BLaER1 treated with 17β-estradiol and CSF1 and Interleukin-3, amounts not matched to agents 10 nM and 100 nM (cell line): ENCODE measurements around the gene SSBP2.
"Not testable (repeated sequence)": the region's sequence is repeated elsewhere in the genome, so short reads cannot be mapped to it uniquely, and the experiment has no call there.

Experiments
- H3K27ac ChIP-seq, 11 experiments: shearing (Covaris generic); formaldehyde crosslinking; 2 replicates each; pipeline ENCODE4 v1.8.1; 2022
- H3K27me3 ChIP-seq, 11 experiments: shearing (Covaris generic); formaldehyde crosslinking; 2 replicates each; pipeline ENCODE4 v1.8.1; 2022
- H3K36me3 ChIP-seq, 11 experiments: shearing (Covaris generic); formaldehyde crosslinking; 2 replicates each; pipeline ENCODE4 v1.8.1; 2022
- H3K4me1 ChIP-seq, 10 experiments: shearing (Covaris generic); formaldehyde crosslinking; 2 replicates each; pipeline ENCODE4 v1.8.1; 2022
- H3K4me2 ChIP-seq, 11 experiments: shearing (Covaris generic); formaldehyde crosslinking; 2 replicates each; pipeline ENCODE4 v1.8.1; 2022
- H3K4me3 ChIP-seq, 10 experiments: shearing (Covaris generic); formaldehyde crosslinking; 2 replicates each; pipeline ENCODE4 v1.8.1; 2022
- H3K9ac ChIP-seq, 11 experiments: shearing (Covaris generic); formaldehyde crosslinking; 2 replicates each; pipeline ENCODE4 v1.8.1; 2022
- H3K9me3 ChIP-seq, 11 experiments: shearing (Covaris generic); formaldehyde crosslinking; replicated peaks in 1 of 11; 2 replicates each; pipeline ENCODE4 v1.8.1; 2022
- H4K20me1 ChIP-seq, 11 experiments: shearing (Covaris generic); formaldehyde crosslinking; 2 replicates each; pipeline ENCODE4 v1.8.1; 2022
- Cebpa-rat ChIP-seq, 11 experiments: shearing (Covaris generic); IDR thresholded peaks; 2 replicates each; pipeline ENCODE4 v1.8.1; 2022

Gene SSBP2

GRCh38 chr5:81633471-81633870 lies 117.4 kb downstream of the SSBP2 start:
- H3K9me3 ChIP-seq: peaks cover 7 to 42% (median 19%) of the 10 kb centered on the region in 11 experiments; a peak in 20 of 22 replicates
- no peaks in the 10 kb centered on the region for H3K27me3 ChIP-seq
- no peak overlapping the region; a peak in 1 of 20 replicates for H3K4me3 ChIP-seq
- peak overlapping the region in 1 of 11 experiments; percentile 23; a peak in 1 of 22 replicates for H3K27ac ChIP-seq
- H3K9ac ChIP-seq: no peak overlapping the region
- H3K4me2 ChIP-seq: peak overlapping the region in 7 of 11 experiments; percentile 35 to 77 (median 74); a peak in 13 of 22 replicates
- peaks cover 16 to 80% (median 37%) of the 10 kb centered on the region in 11 experiments; a peak in 21 of 22 replicates for H3K36me3 ChIP-seq
- no peak for TF ChIP-seq Cebpa-rat (IDR thresholded peaks at IDR 0.05)
- peaks cover 7 to 70% (median 48%) of the 10 kb centered on the region in 10 experiments; a peak in 17 of 20 replicates for H3K4me1 ChIP-seq
- H4K20me1 ChIP-seq: peaks cover 0 to 19% (median 0%) of the 10 kb centered on the region in 11 experiments; a peak in 1 of 22 replicates

GRCh38 chr5:81632679-81633078 lies 118.2 kb downstream of the SSBP2 start:
- H3K27me3 ChIP-seq: no peaks in the 10 kb centered on the region
- H3K9ac ChIP-seq: no peak overlapping the region
- H3K4me3 ChIP-seq: no peak overlapping the region
- TF ChIP-seq Cebpa-rat (IDR thresholded peaks at IDR 0.05): no peak
- peaks cover 7 to 76% (median 48%) of the 10 kb centered on the region in 10 experiments; a peak in 17 of 20 replicates for H3K4me1 ChIP-seq
- H3K9me3 ChIP-seq: peaks cover 7 to 50% (median 27%) of the 10 kb centered on the region in 11 experiments; a peak in 20 of 22 replicates
- H3K4me2 ChIP-seq: peak overlapping the region in 7 of 11 experiments; percentile 42 to 80 (median 75); a peak in 12 of 22 replicates
- H4K20me1 ChIP-seq: peaks cover 0 to 16% (median 0%) of the 10 kb centered on the region in 11 experiments; a peak in 1 of 22 replicates
- peak overlapping the region in 1 of 11 experiments; percentile 46; a peak in 1 of 22 replicates for H3K27ac ChIP-seq
- peaks cover 20 to 88% (median 41%) of the 10 kb centered on the region in 11 experiments; a peak in 21 of 22 replicates for H3K36me3 ChIP-seq

GRCh38 chr5:81631621-81632020 lies 119.3 kb downstream of the SSBP2 start:
- peaks cover 7 to 41% (median 26%) of the 10 kb centered on the region in 11 experiments; a peak in 20 of 22 replicates for H3K9me3 ChIP-seq
- H3K4me3 ChIP-seq: peak overlapping the region in 3 of 10 experiments; percentile 16 to 27 (median 26); a peak in 2 of 20 replicates
- H3K36me3 ChIP-seq: peaks cover 25 to 85% (median 37%) of the 10 kb centered on the region in 11 experiments; a peak in 21 of 22 replicates
- peak overlapping the region in 7 of 11 experiments; percentile 11 to 56 (median 35); a peak in 12 of 22 replicates for H3K27ac ChIP-seq
- H3K27me3 ChIP-seq: no peaks in the 10 kb centered on the region
- H3K4me2 ChIP-seq: peak overlapping the region in 10 of 11 experiments; percentile 9 to 80 (median 73); a peak in 18 of 22 replicates
- H4K20me1 ChIP-seq: peaks cover 0 to 19% (median 0%) of the 10 kb centered on the region in 11 experiments; a peak in 1 of 22 replicates
- TF ChIP-seq Cebpa-rat (IDR thresholded peaks at IDR 0.05): no peak
- peaks cover 7 to 86% (median 51%) of the 10 kb centered on the region in 10 experiments; a peak in 17 of 20 replicates for H3K4me1 ChIP-seq
- peak overlapping the region in 3 of 11 experiments; percentile 9 to 37 (median 14); a peak in 5 of 22 replicates for H3K9ac ChIP-seq

DNA sequence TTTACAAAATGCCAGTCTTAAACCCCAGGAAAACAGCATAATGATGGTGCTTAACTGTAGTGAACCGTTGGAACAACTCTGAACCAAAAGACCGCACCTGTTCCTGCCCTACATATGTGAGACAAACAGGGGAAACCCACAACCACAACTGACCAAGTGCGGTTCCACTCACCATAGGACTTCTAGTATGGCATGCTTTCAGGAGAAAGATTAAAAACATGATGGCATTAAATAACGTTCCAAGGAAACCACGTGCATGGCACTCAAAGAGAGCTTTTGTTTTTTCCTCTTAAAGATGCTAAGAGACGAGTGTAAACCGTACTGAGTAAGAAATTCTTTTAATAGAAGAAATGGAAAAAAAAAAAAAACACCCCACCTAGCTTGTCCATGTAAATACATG lies 119.8 kb downstream of the SSBP2 start:
- Histone ChIP-seq H3K9ac (peak overlapping the region in 3 of 11 experiments; percentile 9 to 37 (median 14); a peak in 5 of 22 replicates), H3K27ac (peak overlapping the region in 7 of 11 experiments; percentile 11 to 56 (median 35); a peak in 12 of 22 replicates), H4K20me1 (peaks cover 0 to 19% (median 0%) of the 10 kb centered on the region in 11 experiments; a peak in 1 of 22 replicates), H3K27me3 (no peaks in the 10 kb centered on the region), H3K4me2 (peak overlapping the region in 10 of 11 experiments; percentile 9 to 80 (median 73); a peak in 18 of 22 replicates), H3K4me3 (peak overlapping the region in 3 of 10 experiments; percentile 16 to 27 (median 26); a peak in 3 of 20 replicates), H3K9me3 (peaks cover 7 to 38% (median 26%) of the 10 kb centered on the region in 11 experiments; a peak in 19 of 22 replicates), H3K4me1 (peaks cover 7 to 91% (median 55%) of the 10 kb centered on the region in 10 experiments; a peak in 17 of 20 replicates), H3K36me3 (peaks cover 22 to 80% (median 32%) of the 10 kb centered on the region in 11 experiments; a peak in 21 of 22 replicates)
- no peak for TF ChIP-seq Cebpa-rat (IDR thresholded peaks at IDR 0.05)

- peaks cover 0 to 19% (median 0%) of the 10 kb centered on the region in 11 experiments; a peak in 1 of 22 replicates for H4K20me1 ChIP-seq
- peak overlapping the region in 2 of 10 experiments; percentile 16 to 26; a peak in 2 of 20 replicates for H3K4me3 ChIP-seq
- H3K9me3 ChIP-seq: peaks cover 7 to 34% (median 24%) of the 10 kb centered on the region in 11 experiments; a peak in 20 of 22 replicates
- H3K4me2 ChIP-seq: peak overlapping the region in 9 of 11 experiments; percentile 27 to 80 (median 74); a peak in 17 of 22 replicates
- peak overlapping the region in 7 of 11 experiments; percentile 3 to 56 (median 35); a peak in 9 of 22 replicates for H3K27ac ChIP-seq
- no peak for TF ChIP-seq Cebpa-rat (IDR thresholded peaks at IDR 0.05)
- peaks cover 7 to 91% (median 55%) of the 10 kb centered on the region in 10 experiments; a peak in 17 of 20 replicates for H3K4me1 ChIP-seq
- peak overlapping the region in 1 of 11 experiments; percentile 7; a peak in 1 of 22 replicates for H3K9ac ChIP-seq
- H3K36me3 ChIP-seq: peaks cover 18 to 77% (median 29%) of the 10 kb centered on the region in 11 experiments; a peak in 21 of 22 replicates
- H3K27me3 ChIP-seq: no peaks in the 10 kb centered on the region
Measured at GRCh38 chr5:81630684-81631083, 120.2 kb downstream of the SSBP2 start.

DNA sequence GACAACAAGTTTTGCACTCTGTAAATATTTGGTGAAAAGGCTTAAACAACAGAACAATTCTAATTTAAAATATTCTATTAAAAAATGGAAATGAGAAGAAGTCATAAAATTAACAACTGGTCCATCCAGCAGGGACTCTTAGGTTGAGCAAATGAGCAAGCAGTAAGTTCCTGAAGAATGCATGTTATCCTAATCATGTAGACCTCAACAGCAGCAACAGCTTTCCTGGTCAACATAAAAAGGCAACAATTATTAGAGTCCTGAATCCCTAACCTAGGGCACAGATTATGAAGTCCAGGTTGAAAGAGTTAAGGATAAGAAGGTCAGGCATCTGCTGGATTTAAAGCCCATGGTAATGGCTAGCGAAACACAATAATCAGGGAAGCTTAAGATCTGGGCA lies 120.9 kb downstream of the SSBP2 start:
- Histone ChIP-seq H3K4me2 (peak overlapping the region in 6 of 11 experiments; percentile 57 to 80 (median 75); a peak in 9 of 22 replicates), H3K27me3 (no peaks in the 10 kb centered on the region), H3K36me3 (peaks cover 15 to 76% (median 29%) of the 10 kb centered on the region in 11 experiments; a peak in 21 of 22 replicates), H3K4me1 (peaks cover 7 to 87% (median 54%) of the 10 kb centered on the region in 10 experiments; a peak in 17 of 20 replicates), H3K27ac (peak overlapping the region in 5 of 11 experiments; percentile 31 to 56 (median 38); a peak in 7 of 22 replicates), H3K9ac (no peak overlapping the region), H3K4me3 (no peak overlapping the region; a peak in 1 of 20 replicates), H4K20me1 (peaks cover 0 to 19% (median 0%) of the 10 kb centered on the region in 11 experiments; a peak in 1 of 22 replicates), H3K9me3 (peaks cover 7 to 36% (median 20%) of the 10 kb centered on the region in 11 experiments; a peak in 20 of 22 replicates)
- TF ChIP-seq Cebpa-rat (IDR thresholded peaks at IDR 0.05): no peak

GRCh38 chr5:81628061-81628460 lies 122.8 kb downstream of the SSBP2 start:
- H3K27me3 ChIP-seq, H3K27ac ChIP-seq, H3K9ac ChIP-seq, H3K4me3 ChIP-seq: not testable (repeated sequence)
- peaks cover 0 to 19% (median 0%) of the 10 kb centered on the region in 11 experiments; a peak in 1 of 22 replicates for H4K20me1 ChIP-seq
- H3K4me1 ChIP-seq: peaks cover 7 to 67% (median 37%) of the 10 kb centered on the region in 10 experiments; a peak in 17 of 20 replicates
- peaks cover 7 to 44% (median 25%) of the 10 kb centered on the region in 11 experiments; a peak in 20 of 22 replicates for H3K9me3 ChIP-seq
- H3K4me2 ChIP-seq: peak overlapping the region in 1 of 11 experiments; percentile 23; a peak in 2 of 22 replicates
- H3K36me3 ChIP-seq: peaks cover 15 to 57% (median 28%) of the 10 kb centered on the region in 11 experiments; a peak in 21 of 22 replicates

DNA sequence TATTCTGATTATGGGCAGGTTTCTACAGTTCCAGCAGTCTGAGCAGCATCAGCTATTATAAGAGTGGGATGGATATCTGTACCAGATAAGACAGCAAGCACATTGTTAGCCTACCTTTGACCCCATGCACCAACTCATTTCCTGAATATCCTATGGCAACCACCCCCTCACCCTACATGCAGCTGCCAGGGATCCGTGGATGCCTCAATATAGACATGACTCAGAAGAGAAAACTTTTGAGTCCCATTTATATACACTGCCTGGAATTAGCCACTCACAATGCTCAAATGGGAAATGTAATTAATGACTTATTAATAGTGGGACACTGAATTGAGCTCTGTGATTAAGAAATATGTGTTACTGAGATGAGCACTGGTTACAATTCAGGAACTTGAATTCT lies 124.4 kb downstream of the SSBP2 start:
- H4K20me1 ChIP-seq: peaks cover 0 to 9% (median 0%) of the 10 kb centered on the region in 11 experiments; a peak in 1 of 22 replicates
- no peak overlapping the region for H3K27ac ChIP-seq
- peak overlapping the region in 5 of 11 experiments; percentile 8 to 27 (median 18); a peak in 3 of 22 replicates for H3K4me2 ChIP-seq
- no peak for TF ChIP-seq Cebpa-rat (IDR thresholded peaks at IDR 0.05)
- peaks cover 19 to 63% (median 39%) of the 10 kb centered on the region in 11 experiments; a peak in 21 of 22 replicates for H3K36me3 ChIP-seq
- H3K4me3 ChIP-seq: no peak overlapping the region
- no peaks in the 10 kb centered on the region for H3K27me3 ChIP-seq
- H3K4me1 ChIP-seq: peaks cover 4 to 52% (median 22%) of the 10 kb centered on the region in 10 experiments; a peak in 17 of 20 replicates
- H3K9me3 ChIP-seq: peaks cover 15 to 55% (median 35%) of the 10 kb centered on the region in 11 experiments
- no peak overlapping the region for H3K9ac ChIP-seq
